C4-2B (cell line): ENCODE results near the gene CAMK2A.

Experiments
- CTCF ChIP-seq: fragments of 450-650 bp; conservative IDR thresholded peaks from 2 replicates; pipeline ENCODE4 v1.5.1; 2017; ENCODE audit warnings: mild to moderate bottlenecking
- ZFX ChIP-seq: fragments of 450-650 bp; IDR thresholded peaks from 2 replicates; pipeline ENCODE4 v1.6.1; 2017

- TF ChIP-seq CTCF (no peak), ZFX (no peak)
Observed at GRCh38 chr5:150229571-150229970, 60.0 kb downstream of the CAMK2A start.
